Parathyroid adenoma (tissue), 2 donors: Measurements from ENCODE around the gene PRR33.

Experiments used
- H2AFZ ChIP-seq: fragments of 300-600 bp; sonication (generic); one replicate; pipeline ENCODE4 v1.7.0; 2017; ENCODE audit warnings: antibody characterized with exemption, mild to moderate bottlenecking
- H3K27ac ChIP-seq: fragments of 300-600 bp; sonication (generic); one replicate; pipeline ENCODE4 v1.7.0; 2017
- H3K27me3 ChIP-seq: fragments of 300-600 bp; sonication (generic); one replicate; pipeline ENCODE4 v1.7.0; 2017; ENCODE audit warnings: low read length; ENCODE audit not compliant: control insufficient read depth, insufficient read depth
- H3K36me3 ChIP-seq: fragments of 300-600 bp; sonication (generic); one replicate; pipeline ENCODE4 v1.7.0; 2017; ENCODE audit warnings: low read length; ENCODE audit not compliant: control insufficient read depth, insufficient read depth
- H3K4me1 ChIP-seq: fragments of 300-600 bp; sonication (generic); one replicate; pipeline ENCODE4 v1.7.0; 2017; ENCODE audit warnings: control low read depth
- H3K4me2 ChIP-seq: fragments of 300-600 bp; sonication (generic); one replicate; pipeline ENCODE4 v1.7.0; 2017; ENCODE audit warnings: low read length
- H3K4me3 ChIP-seq: fragments of 300-600 bp; sonication (generic); one replicate; pipeline ENCODE4 v1.7.0; 2017; ENCODE audit warnings: low read depth, low read length
- H3K79me2 ChIP-seq: fragments of 300-600 bp; sonication (generic); one replicate; pipeline ENCODE4 v1.7.0; 2017; ENCODE audit warnings: control low read depth
- H3K9ac ChIP-seq: fragments of 300-600 bp; sonication (generic); one replicate; pipeline ENCODE4 v1.7.0; 2017; ENCODE audit warnings: mild to moderate bottlenecking
- H3K9me3 ChIP-seq: fragments of 300-600 bp; sonication (generic); one replicate; pipeline ENCODE4 v1.7.0; 2017; ENCODE audit warnings: low read length; ENCODE audit not compliant: control insufficient read depth
- TF ChIP-seq, protein P1 (sequence below): fragments of 300-600 bp; sonication (generic); IDR thresholded peaks from one replicate; pipeline ENCODE4 v1.7.0; 2017; ENCODE audit warnings: antibody characterized with exemption, mild to moderate bottlenecking
- donor health status: primary hyperparathyroidism.

PRR33 gene

DNA sequence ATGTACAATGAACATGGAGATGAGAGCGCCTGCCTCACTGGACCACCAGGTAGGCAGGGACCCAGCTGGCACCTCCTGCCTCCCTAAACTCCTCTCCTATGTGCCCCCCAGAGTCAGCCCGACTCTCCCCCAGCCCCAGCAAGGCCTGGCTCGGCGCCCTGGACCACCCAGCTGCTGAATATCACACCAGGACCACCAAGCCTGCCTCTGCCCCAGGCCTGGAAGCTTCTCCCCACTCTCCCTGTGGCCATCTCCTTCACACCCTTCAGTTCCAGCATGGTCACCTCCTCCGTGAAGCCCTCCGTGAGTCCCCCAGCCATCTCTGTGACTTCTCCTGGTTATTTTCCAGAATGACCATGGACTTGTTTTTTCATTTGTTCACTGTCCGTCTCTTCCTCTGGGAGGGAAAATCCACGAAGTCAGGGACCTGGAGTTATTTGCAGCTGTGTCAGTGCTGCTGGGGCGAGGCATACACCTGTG is 45.2 kb downstream of the PRR33 start:
- Histone ChIP-seq H3K9me3 (no peaks in the 10 kb centered on the region), H3K4me3 (no peak overlapping the region), H3K9ac (no peak overlapping the region), H3K27me3 (no peaks in the 10 kb centered on the region), H3K4me1 (no peaks in the 10 kb centered on the region), H3K4me2 (no peak overlapping the region), H2AFZ (no peak overlapping the region), H3K79me2 (no peaks in the 10 kb centered on the region), H3K27ac (no peak overlapping the region), H3K36me3 (no peaks in the 10 kb centered on the region)
- TF ChIP-seq, protein P1, sequence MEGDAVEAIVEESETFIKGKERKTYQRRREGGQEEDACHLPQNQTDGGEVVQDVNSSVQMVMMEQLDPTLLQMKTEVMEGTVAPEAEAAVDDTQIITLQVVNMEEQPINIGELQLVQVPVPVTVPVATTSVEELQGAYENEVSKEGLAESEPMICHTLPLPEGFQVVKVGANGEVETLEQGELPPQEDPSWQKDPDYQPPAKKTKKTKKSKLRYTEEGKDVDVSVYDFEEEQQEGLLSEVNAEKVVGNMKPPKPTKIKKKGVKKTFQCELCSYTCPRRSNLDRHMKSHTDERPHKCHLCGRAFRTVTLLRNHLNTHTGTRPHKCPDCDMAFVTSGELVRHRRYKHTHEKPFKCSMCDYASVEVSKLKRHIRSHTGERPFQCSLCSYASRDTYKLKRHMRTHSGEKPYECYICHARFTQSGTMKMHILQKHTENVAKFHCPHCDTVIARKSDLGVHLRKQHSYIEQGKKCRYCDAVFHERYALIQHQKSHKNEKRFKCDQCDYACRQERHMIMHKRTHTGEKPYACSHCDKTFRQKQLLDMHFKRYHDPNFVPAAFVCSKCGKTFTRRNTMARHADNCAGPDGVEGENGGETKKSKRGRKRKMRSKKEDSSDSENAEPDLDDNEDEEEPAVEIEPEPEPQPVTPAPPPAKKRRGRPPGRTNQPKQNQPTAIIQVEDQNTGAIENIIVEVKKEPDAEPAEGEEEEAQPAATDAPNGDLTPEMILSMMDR: no peak

DNA sequence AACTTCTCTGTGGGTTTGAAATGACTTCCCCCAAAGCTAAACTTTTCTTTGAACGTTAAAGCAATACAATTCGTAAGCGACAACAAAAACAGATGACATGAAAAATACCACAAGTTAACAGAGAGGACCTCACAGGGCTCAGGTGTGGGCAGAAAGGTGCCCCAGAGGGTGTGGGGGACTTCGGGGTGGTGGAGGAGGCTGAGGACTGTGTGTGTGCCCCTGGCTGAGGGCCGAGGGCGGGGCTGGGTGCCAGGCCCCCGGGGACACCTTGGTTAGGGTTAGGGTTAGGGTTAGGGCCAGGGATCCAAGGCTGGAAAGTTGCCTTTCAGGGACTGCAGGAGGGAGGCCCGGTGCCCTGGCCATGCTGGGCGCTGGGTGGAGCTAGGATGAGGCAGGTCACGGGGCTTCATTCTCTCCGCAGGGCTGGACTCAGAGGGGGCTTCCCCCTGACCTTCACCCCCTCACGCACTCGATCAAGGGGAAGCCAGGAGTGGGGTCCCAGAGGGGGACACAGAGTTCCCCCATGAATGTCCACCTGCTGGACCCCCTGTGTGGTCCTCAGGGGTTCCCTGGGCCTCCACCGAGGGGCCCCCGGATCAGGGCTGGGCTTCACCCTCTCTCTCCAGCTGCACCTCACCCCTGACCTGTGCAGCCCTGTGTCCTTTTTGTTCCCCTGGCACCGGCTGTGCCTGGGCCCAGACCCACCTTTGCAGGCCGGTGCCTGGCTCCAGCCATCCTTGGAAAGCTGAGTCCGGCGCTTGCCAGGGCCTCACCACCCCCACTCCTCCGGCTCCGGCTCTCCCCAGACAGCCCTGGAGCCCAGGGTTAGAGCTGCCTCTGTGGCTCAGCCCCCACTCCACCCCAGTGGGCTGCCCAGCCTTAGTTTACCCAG is 45.9 kb downstream of the PRR33 start:
- no peak overlapping the region for H3K27ac ChIP-seq
- H3K9me3 ChIP-seq: no peaks in the 10 kb centered on the region
- TF ChIP-seq, protein P1: no peak
- H3K27me3 ChIP-seq: no peaks in the 10 kb centered on the region
- H3K79me2 ChIP-seq: no peaks in the 10 kb centered on the region
- H3K4me3 ChIP-seq: no peak overlapping the region
- H3K4me2 ChIP-seq: no peak overlapping the region
- no peak overlapping the region for H2AFZ ChIP-seq
- no peak overlapping the region for H3K9ac ChIP-seq
- H3K4me1 ChIP-seq: no peaks in the 10 kb centered on the region
- H3K36me3 ChIP-seq: no peaks in the 10 kb centered on the region

DNA sequence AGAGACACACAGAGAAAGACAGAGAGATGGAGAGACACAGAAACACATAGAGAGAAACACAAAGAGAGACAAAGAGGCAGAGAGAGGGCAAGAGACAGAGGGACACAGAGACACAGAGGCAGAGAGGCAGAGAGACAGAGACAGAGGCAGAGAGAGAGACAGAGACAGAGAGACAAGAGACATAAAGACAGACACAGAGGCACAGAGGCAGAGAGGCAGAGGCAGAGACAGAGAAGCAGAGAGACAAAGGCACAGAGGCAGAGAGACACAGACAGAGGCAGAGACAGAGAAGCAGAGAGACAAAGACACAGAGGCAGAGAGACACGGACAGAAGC is 46.6 kb downstream of the PRR33 start:
- no peak overlapping the region for H3K9ac ChIP-seq
- no peak overlapping the region for H3K27ac ChIP-seq
- TF ChIP-seq, protein P1: no peak

DNA sequence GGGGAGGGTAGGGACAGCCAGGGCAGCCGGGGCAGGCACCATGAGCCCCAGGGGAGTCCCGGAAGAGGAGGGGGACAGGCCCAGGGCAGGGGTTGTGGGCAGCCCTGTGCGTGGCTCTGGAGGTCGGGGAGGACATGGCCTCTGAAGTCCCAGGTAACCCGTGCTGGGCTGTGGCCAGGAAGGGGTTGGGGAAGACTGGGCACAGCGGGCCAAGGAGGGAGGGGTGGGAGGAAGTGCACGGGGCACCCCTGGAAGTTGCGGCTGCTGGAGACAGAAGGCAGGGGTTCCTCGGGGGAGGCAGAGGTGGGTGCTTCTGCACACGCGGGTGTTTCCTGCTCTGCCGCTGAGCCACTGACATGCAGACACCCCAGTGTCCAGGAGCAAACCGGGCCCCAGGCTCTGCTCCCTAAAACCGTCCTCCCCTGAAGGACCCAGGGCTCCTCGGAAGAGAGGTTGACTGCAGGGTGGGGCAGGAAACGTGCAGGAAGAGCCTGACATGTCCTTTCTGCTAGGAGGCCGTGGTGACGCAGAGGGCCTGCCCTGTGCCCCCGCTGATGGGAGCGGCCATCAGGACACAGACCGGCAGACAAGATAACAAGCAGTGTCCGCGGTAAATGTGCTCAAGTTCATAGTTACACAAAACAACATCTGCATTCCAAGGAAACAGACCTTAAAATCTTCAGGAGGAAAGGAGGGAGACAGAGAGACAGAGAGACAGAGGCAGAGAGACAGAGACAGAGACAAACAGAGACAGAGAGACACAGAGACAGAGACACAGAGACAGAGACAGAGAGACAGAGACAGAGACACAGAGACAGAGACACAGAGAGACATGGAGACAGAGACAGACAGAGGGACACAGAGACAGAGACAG is 47.2 kb downstream of the PRR33 start:
- Histone ChIP-seq H2AFZ (peak overlapping the region; percentile 28), H3K9me3 (no peaks in the 10 kb centered on the region), H3K79me2 (no peaks in the 10 kb centered on the region), H3K4me2 (no peak overlapping the region), H3K9ac (no peak overlapping the region), H3K27ac (no peak overlapping the region), H3K4me1 (no peaks in the 10 kb centered on the region), H3K27me3 (no peaks in the 10 kb centered on the region), H3K36me3 (no peaks in the 10 kb centered on the region), H3K4me3 (no peak overlapping the region)
- TF ChIP-seq, protein P1: no peak

More for the DNA sequence above, 46.6 kb downstream of the PRR33 start:
- Histone ChIP-seq H3K36me3 (no peaks in the 10 kb centered on the region), H3K4me2 (no peak overlapping the region), H3K9me3 (no peaks in the 10 kb centered on the region), H3K79me2 (no peaks in the 10 kb centered on the region), H3K4me3 (no peak overlapping the region), H3K27me3 (no peaks in the 10 kb centered on the region), H2AFZ (no peak overlapping the region), H3K4me1 (no peaks in the 10 kb centered on the region)
